SK-N-SH (cell line): ENCODE measurements around the gene BRAF.

Experiments used
- CHD2 ChIP-seq: fragments of 150-350 bp; IDR thresholded peaks from 2 replicates; pipeline ENCODE4 v1.6.1; 2018; ENCODE audit warnings: low read length; ENCODE audit not compliant: partially characterized antibody
- CTCF ChIP-seq: fragments of 200-600 bp; sonication (generic); IDR thresholded peaks from 2 replicates; pipeline ENCODE4 v1.6.1; 2017; ENCODE audit warnings: antibody characterized with exemption, mild to moderate bottlenecking, moderate library complexity
- ELF1 ChIP-seq: IDR thresholded peaks from 2 replicates; pipeline ENCODE4 v1.4.0; 2012
- FOSL2 ChIP-seq: IDR thresholded peaks from 2 replicates; pipeline ENCODE4 v1.4.0; 2012; ENCODE audit warnings: low read depth, mild to moderate bottlenecking, moderate library complexity, borderline replicate concordance
- FOXM1 ChIP-seq: IDR thresholded peaks from 2 replicates; pipeline ENCODE4 v1.4.0; 2012; ENCODE audit warnings: low read depth, mild to moderate bottlenecking
- REST ChIP-seq: IDR thresholded peaks from 2 replicates; pipeline ENCODE4 v1.6.1; 2012; ENCODE audit warnings: mild to moderate bottlenecking, low read depth, low read length, moderate library complexity
- RXRA ChIP-seq: IDR thresholded peaks from 2 replicates; pipeline ENCODE4 v1.4.0; 2012; ENCODE audit warnings: low read depth, mild to moderate bottlenecking, borderline replicate concordance
- SIN3A ChIP-seq: IDR thresholded peaks from 2 replicates; pipeline ENCODE4 v1.6.1; 2012; ENCODE audit warnings: low read depth, mild to moderate bottlenecking, low read length, moderate library complexity, borderline replicate concordance
- TF ChIP-seq, protein P1 (sequence below): IDR thresholded peaks from 2 replicates; pipeline ENCODE4 v1.4.0; 2012; ENCODE audit warnings: low read depth
- TF ChIP-seq, protein P2 (sequence below): IDR thresholded peaks from 2 replicates; pipeline ENCODE4 v1.4.0; 2012; ENCODE audit warnings: low read depth, borderline replicate concordance
- TF ChIP-seq, protein P3 (sequence below): IDR thresholded peaks from 2 replicates; pipeline ENCODE4 v1.4.0; 2012; ENCODE audit warnings: low read depth, borderline replicate concordance

GRCh38 chr7:140681766-140682165, 243.0 kb downstream of the BRAF start:
- TF ChIP-seq, protein P1, sequence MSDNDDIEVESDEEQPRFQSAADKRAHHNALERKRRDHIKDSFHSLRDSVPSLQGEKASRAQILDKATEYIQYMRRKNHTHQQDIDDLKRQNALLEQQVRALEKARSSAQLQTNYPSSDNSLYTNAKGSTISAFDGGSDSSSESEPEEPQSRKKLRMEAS, result no peak
- TF ChIP-seq REST (no peak), CTCF (no peak), FOSL2 (no peak), FOXM1 (no peak), CHD2 (no peak), ELF1 (no peak), RXRA (no peak), SIN3A (no peak)
- TF ChIP-seq, protein P2, sequence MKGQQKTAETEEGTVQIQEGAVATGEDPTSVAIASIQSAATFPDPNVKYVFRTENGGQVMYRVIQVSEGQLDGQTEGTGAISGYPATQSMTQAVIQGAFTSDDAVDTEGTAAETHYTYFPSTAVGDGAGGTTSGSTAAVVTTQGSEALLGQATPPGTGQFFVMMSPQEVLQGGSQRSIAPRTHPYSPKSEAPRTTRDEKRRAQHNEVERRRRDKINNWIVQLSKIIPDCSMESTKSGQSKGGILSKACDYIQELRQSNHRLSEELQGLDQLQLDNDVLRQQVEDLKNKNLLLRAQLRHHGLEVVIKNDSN, result no peak
- TF ChIP-seq, protein P3, sequence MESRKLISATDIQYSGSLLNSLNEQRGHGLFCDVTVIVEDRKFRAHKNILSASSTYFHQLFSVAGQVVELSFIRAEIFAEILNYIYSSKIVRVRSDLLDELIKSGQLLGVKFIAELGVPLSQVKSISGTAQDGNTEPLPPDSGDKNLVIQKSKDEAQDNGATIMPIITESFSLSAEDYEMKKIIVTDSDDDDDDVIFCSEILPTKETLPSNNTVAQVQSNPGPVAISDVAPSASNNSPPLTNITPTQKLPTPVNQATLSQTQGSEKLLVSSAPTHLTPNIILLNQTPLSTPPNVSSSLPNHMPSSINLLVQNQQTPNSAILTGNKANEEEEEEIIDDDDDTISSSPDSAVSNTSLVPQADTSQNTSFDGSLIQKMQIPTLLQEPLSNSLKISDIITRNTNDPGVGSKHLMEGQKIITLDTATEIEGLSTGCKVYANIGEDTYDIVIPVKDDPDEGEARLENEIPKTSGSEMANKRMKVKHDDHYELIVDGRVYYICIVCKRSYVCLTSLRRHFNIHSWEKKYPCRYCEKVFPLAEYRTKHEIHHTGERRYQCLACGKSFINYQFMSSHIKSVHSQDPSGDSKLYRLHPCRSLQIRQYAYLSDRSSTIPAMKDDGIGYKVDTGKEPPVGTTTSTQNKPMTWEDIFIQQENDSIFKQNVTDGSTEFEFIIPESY, result no peak
